ENCODE measurements around the gene MCTP1.

MCTP1 gene

GRCh38 chr5:94751460-94751859, 533.4 kb downstream of the MCTP1 start:
- Mint-ChIP-seq H3K9me3 (no peaks in the 10 kb centered on the region), H3K4me1 (peaks cover 16 to 25% of the 10 kb centered on the region in 2 donors), H3K27me3 (no peaks in the 10 kb centered on the region), H3K4me3 (no peak overlapping the region), H3K27ac (no peak overlapping the region), H3K36me3 (no peaks in the 10 kb centered on the region)
- ATAC-seq (replicated peaks) (no peak), DNase-seq (no peak)

GRCh38 chr5:94750681-94751080, 534.2 kb downstream of the MCTP1 start:
- H3K9me3 Mint-ChIP-seq, result no peaks in the 10 kb centered on the region
- no peak overlapping the region for H3K4me3 Mint-ChIP-seq
- no peak for ATAC-seq (replicated peaks)
- no peaks in the 10 kb centered on the region for H3K36me3 Mint-ChIP-seq
- H3K4me1 Mint-ChIP-seq, result peaks cover 16 to 33% of the 10 kb centered on the region in 2 donors
- no peak overlapping the region for H3K27ac Mint-ChIP-seq
- DNase-seq, result no peak
- no peaks in the 10 kb centered on the region for H3K27me3 Mint-ChIP-seq

DNA sequence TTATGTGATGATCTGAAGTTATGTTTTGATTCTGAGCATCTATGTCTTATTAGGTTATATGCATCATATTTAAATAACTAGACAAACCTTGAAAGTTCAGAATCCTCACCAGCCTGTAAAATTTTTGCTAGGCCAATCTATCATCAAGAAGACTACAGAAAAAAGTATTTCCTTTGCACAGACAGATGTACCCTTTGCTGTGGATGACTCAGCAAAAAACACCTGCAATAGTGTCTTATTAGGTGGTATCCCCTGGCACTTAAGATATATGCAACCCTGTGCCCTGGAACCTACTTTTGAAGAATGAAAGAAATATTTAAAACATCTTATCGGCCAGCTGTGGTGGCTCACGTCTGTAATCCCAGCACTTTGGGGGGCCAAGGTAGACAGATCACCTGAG, 535.9 kb downstream of the MCTP1 start:
- ATAC-seq (replicated peaks) (no peak), DNase-seq (no peak)
- Mint-ChIP-seq H3K27me3 (no peaks in the 10 kb centered on the region), H3K36me3 (no peaks in the 10 kb centered on the region), H3K9me3 (no peaks in the 10 kb centered on the region), H3K27ac (peak overlapping the region; percentile 42), H3K4me1 (peaks cover 25 to 47% of the 10 kb centered on the region in 2 donors), H3K4me3 (no peak overlapping the region)

GRCh38 chr5:94748212-94748611, 536.7 kb downstream of the MCTP1 start:
- ATAC-seq (replicated peaks) (peak; percentile 16 to 37), DNase-seq (peak; percentile 40)
- peak overlapping the region in 1 of 2 donors; percentile 28 for H3K4me3 Mint-ChIP-seq
- H3K36me3 Mint-ChIP-seq, result no peaks in the 10 kb centered on the region
- peaks cover 28 to 50% of the 10 kb centered on the region in 2 donors for H3K4me1 Mint-ChIP-seq
- no peaks in the 10 kb centered on the region for H3K9me3 Mint-ChIP-seq
- H3K27ac Mint-ChIP-seq, result peak overlapping the region; percentile 59
- H3K27me3 Mint-ChIP-seq, result no peaks in the 10 kb centered on the region

GRCh38 chr5:94747371-94747770, 537.5 kb downstream of the MCTP1 start:
- Mint-ChIP-seq H3K27me3 (no peaks in the 10 kb centered on the region), H3K36me3 (no peaks in the 10 kb centered on the region), H3K27ac (peak overlapping the region; percentile 60), H3K4me3 (peak overlapping the region in 1 of 2 donors; percentile 28), H3K4me1 (peaks cover 28 to 50% of the 10 kb centered on the region in 2 donors), H3K9me3 (no peaks in the 10 kb centered on the region)
- ATAC-seq (replicated peaks), result no peak
- no peak for DNase-seq

- DNase-seq, result peak; percentile 65
- peak overlapping the region in 1 of 2 donors; percentile 14 for H3K4me3 Mint-ChIP-seq
Observed at GRCh38 chr5:94746731-94747124, 538.2 kb downstream of the MCTP1 start.

DNA sequence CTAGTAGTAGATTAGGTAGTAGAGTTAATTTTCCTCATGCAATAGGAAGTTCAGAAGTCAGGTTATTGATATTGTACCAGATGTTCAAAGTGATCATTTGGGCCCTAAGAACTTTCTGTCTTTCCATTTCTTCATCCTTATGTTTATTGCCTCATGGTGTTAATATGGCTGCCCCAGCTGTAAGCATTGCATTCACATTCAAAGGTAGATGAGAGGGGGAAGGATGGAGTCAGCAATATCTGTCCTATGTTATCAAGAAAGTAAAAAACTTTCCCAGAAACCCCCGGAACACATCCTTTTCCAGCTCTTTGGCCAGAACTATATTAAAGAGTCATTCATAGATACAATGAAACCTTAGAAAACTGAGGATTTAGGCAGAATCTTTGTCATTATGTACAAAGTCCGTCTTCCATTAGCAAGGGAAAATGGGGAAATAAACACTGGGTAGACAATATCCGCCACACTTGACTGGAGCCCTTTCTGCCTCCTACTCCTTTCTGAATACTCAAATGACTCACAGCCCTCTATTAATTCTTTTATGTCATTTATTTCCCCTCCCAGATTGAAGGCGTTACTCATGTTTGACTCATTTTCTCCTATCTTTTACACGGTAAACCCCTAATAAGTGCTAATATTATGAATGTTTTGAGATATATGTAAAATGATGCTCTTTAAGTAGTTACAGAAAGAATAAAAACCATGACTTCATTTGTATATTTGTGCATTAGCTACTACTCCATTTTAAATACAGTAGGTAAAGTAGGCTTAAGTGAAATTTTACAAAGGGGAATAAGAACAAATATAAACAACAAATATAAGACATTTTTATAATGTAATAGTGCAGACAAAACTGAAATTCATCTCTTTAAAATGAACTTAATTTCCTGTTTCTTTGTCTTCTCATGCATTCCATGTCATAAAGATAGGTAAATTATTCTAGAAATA, 538.8 kb downstream of the MCTP1 start:
- ATAC-seq (replicated peaks) (peak; percentile 85 to 86), DNase-seq (peak; percentile 29)
- no peaks in the 10 kb centered on the region for H3K27me3 Mint-ChIP-seq
- peaks cover 28 to 50% of the 10 kb centered on the region in 2 donors for H3K4me1 Mint-ChIP-seq
- peak overlapping the region; percentile 12 to 56 for H3K4me3 Mint-ChIP-seq
- H3K9me3 Mint-ChIP-seq, result no peaks in the 10 kb centered on the region
- no peaks in the 10 kb centered on the region for H3K36me3 Mint-ChIP-seq
- peak overlapping the region; percentile 92 for H3K27ac Mint-ChIP-seq

More at GRCh38 chr5:94746731-94747124, 538.2 kb downstream of the MCTP1 start:
- Mint-ChIP-seq H3K27ac (peak overlapping the region; percentile 60), H3K27me3 (no peaks in the 10 kb centered on the region), H3K9me3 (no peaks in the 10 kb centered on the region), H3K36me3 (no peaks in the 10 kb centered on the region), H3K4me1 (peaks cover 28 to 50% of the 10 kb centered on the region in 2 donors)
- ATAC-seq (replicated peaks), result peak; percentile 71 to 72

DNA sequence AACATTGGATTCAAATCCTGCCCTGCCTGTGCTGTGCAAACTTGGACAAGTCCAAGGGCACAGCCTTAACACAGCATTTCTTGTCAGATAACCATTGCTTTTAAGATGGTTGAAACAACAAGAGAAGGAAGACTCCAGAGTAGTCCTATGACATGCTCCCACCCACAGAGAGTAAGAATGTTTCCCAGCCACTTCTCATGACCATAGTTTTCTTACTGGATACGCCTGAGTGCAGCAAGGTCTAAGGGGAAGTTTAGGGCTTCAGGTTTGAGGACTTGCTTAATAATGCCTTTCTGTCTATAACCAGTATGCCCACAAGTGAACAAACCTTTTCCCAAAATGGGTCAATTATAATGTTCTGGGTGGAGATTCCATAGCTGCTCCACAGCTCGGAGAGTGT, 540.0 kb downstream of the MCTP1 start:
- no peak for DNase-seq
- Mint-ChIP-seq H3K36me3 (no peaks in the 10 kb centered on the region), H3K4me1 (peaks cover 28 to 50% of the 10 kb centered on the region in 2 donors), H3K27ac (peak overlapping the region; percentile 80), H3K9me3 (no peaks in the 10 kb centered on the region), H3K27me3 (no peaks in the 10 kb centered on the region), H3K4me3 (peak overlapping the region; percentile 10 to 28)
- peak; percentile 32 to 55 for ATAC-seq (replicated peaks)

DNA sequence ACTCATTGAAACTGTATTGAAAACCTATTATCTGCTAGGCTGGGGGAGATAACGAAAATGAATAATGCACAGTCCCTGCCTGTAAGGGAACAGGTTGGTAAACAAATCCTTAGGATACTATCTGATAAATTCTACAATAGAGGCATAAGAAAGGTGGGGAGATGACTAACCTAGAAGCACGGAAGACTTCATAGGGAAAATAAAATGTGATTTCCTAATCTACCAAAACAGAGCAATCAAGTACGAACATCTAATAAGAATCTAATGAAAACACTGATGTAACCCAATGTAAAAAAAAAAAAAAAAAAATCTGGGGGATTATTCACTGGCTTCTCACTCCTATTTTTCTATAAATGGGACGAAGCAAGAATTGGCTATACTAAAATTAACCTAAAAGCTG, 542.0 kb downstream of the MCTP1 start:
- no peaks in the 10 kb centered on the region for H3K9me3 Mint-ChIP-seq
- DNase-seq (no peak), ATAC-seq (replicated peaks) (no peak)
- no peak overlapping the region for H3K27ac Mint-ChIP-seq
- H3K4me3 Mint-ChIP-seq, result no peak overlapping the region
- H3K4me1 Mint-ChIP-seq, result peaks cover 20 to 39% of the 10 kb centered on the region in 2 donors
- no peaks in the 10 kb centered on the region for H3K36me3 Mint-ChIP-seq
- H3K27me3 Mint-ChIP-seq, result no peaks in the 10 kb centered on the region

DNA sequence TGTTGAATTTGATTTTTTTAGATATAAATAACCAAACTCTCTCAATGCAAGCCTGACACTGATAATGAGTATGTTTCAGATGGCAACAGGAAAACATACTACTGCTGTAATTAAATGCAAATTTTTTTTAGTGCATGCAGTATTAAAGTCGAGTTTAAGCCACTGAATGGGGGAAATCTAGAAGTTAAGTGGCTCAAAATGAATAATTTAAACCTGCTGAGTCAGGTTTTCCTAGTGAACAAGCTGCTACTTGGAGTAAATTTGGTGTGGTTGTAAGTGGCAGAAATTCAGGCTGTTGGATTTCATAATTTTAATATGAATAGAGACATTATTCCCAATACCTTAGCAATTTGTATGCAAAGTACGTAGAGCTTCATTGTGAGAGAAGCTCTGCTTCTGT, 544.6 kb downstream of the MCTP1 start:
- DNase-seq (no peak), ATAC-seq (replicated peaks) (no peak)
- Mint-ChIP-seq H3K4me1 (peaks cover 9 to 14% of the 10 kb centered on the region in 2 donors), H3K36me3 (no peaks in the 10 kb centered on the region), H3K4me3 (no peak overlapping the region), H3K27ac (no peak overlapping the region), H3K27me3 (no peaks in the 10 kb centered on the region), H3K9me3 (no peaks in the 10 kb centered on the region)

GRCh38 chr5:94736498-94736897, 548.4 kb downstream of the MCTP1 start:
- H3K4me3 Mint-ChIP-seq, result no peak overlapping the region
- no peaks in the 10 kb centered on the region for H3K27me3 Mint-ChIP-seq
- DNase-seq, result no peak
- no peak overlapping the region for H3K27ac Mint-ChIP-seq
- H3K36me3 Mint-ChIP-seq, result no peaks in the 10 kb centered on the region
- H3K9me3 Mint-ChIP-seq, result no peaks in the 10 kb centered on the region
- no peaks in the 10 kb centered on the region for H3K4me1 Mint-ChIP-seq
- no peak for ATAC-seq (replicated peaks)

- H3K9me3 Mint-ChIP-seq, result no peaks in the 10 kb centered on the region
- no peak overlapping the region for H3K4me3 Mint-ChIP-seq
- H3K27me3 Mint-ChIP-seq, result no peaks in the 10 kb centered on the region
- ATAC-seq (replicated peaks), result no peak
- peaks cover 3 to 5% of the 10 kb centered on the region in 2 donors for H3K4me1 Mint-ChIP-seq
- DNase-seq, result no peak
- no peaks in the 10 kb centered on the region for H3K36me3 Mint-ChIP-seq
- no peak overlapping the region for H3K27ac Mint-ChIP-seq
Observed at GRCh38 chr5:94731471-94731870, 553.4 kb downstream of the MCTP1 start.

DNA sequence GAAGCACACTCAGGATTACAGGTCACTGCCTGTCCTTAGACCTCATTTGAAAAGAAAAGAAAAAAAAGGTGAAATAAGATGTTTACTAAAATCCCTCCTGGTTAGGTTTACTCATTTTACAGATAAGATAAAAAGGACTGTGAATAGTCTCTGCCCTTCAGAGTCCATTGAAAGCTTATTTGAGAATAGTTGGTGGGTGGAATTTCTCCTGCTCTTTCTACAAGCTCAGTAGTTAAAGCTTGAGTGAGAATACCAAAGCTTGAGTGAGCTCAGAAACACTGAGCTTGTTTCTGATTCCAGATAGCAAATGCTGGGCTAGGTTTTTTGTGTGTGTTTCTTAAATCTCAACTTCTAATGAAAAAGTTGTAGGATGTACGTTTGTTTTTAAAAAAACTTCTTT, 559.8 kb downstream of the MCTP1 start:
- H3K36me3 Mint-ChIP-seq, result no peaks in the 10 kb centered on the region
- no peak overlapping the region for H3K4me3 Mint-ChIP-seq
- ATAC-seq (replicated peaks), result no peak
- H3K27ac Mint-ChIP-seq, result no peak overlapping the region
- H3K9me3 Mint-ChIP-seq, result no peaks in the 10 kb centered on the region
- no peaks in the 10 kb centered on the region for H3K27me3 Mint-ChIP-seq
- DNase-seq, result no peak
- no peaks in the 10 kb centered on the region for H3K4me1 Mint-ChIP-seq

DNA sequence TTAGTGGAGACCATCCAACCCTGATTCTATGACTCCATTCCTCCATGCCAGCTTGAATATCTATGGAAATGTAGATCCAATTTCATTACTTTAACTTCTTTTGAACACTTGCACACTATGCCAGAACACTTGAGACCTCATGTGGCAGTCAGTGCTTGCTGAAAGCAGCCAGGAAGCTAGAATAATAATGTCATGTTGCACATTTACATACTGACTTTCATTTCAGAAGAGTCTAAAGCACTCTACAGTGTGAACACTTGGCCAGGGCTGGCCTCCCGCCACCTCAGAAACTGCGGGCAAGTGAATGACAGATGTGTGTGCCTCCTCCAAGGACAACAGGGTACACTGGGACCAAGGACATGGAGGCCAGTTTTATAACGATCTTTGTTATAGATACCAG, 569.1 kb downstream of the MCTP1 start:
- peaks cover 15% of the 10 kb centered on the region in 2 donors for H3K36me3 Mint-ChIP-seq
- DNase-seq, result no peak

DNA sequence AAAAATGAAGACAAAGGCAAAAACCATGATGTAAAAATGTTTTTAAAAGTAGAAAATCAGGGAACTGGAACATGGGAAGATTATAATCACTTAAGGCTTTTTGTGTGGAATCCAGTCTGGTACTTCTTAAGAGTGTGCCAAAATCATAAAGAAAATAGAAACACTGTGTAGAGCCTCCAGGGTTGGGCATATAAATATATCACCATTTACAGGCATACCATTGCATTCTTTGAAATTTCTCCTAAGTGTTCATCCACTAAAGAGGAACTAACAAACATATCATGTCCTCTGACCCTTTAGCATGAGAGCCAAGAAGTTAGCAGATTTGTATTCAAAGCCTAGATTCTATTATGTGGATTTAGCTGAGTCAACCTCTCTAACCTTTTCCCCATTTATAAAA, 573.1 kb downstream of the MCTP1 start:
- Mint-ChIP-seq H3K27me3 (no peaks in the 10 kb centered on the region), H3K9me3 (no peaks in the 10 kb centered on the region), H3K27ac (no peak overlapping the region), H3K4me1 (peaks cover 0 to 2% of the 10 kb centered on the region in 2 donors), H3K36me3 (peaks cover 18 to 29% of the 10 kb centered on the region in 2 donors), H3K4me3 (no peak overlapping the region)
- DNase-seq (no peak), ATAC-seq (replicated peaks) (no peak)

More for the DNA sequence above, 569.1 kb downstream of the MCTP1 start:
- no peak overlapping the region for H3K27ac Mint-ChIP-seq
- no peak overlapping the region for H3K4me3 Mint-ChIP-seq
- peaks cover 2 to 7% of the 10 kb centered on the region in 2 donors for H3K9me3 Mint-ChIP-seq
- no peaks in the 10 kb centered on the region for H3K27me3 Mint-ChIP-seq
- H3K4me1 Mint-ChIP-seq, result no peaks in the 10 kb centered on the region
- ATAC-seq (replicated peaks), result no peak
